Measurements from ENCODE around the gene PRELID2.

Gene PRELID2

DNA sequence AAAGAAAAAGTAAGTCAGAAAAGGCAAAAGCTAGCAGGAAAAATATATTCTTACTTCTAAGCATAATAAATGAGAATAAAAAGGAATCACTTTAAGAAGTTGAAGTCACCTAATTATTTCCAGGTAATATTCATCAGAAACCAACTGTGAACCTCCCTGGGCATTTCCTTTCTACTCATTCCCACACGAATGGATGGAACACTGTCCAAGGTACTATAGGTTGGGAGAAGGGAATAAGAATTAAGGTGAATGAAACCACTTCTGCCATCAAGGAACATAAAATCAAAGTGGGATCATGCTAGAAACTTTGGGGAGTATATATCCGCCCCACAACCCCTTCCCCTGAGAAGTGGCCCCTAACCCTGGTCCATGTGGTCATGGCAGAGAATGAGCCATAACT is 41.6 kb downstream of the PRELID2 start:
- DNase-seq, result no peak

DNA sequence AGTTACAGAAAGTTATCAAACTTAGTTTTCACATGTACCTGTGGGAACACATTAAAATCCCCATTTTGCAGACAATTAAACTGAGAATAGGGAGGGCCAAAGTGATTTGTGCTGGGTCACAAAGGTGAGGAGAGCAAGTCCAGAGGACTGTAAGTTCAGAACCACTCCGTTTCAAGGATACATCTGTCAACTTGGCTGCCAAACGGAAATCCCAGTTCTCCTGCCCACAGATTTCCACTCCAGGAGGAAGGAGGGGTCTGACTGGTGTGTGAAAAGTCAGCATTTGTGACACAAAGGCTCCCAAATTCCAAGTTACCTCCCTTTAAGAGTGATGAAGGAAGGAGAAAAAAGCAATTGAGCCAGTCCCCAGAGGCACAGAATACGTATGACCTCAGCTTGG is 42.3 kb downstream of the PRELID2 start:
- DNase-seq, result no peak

DNA sequence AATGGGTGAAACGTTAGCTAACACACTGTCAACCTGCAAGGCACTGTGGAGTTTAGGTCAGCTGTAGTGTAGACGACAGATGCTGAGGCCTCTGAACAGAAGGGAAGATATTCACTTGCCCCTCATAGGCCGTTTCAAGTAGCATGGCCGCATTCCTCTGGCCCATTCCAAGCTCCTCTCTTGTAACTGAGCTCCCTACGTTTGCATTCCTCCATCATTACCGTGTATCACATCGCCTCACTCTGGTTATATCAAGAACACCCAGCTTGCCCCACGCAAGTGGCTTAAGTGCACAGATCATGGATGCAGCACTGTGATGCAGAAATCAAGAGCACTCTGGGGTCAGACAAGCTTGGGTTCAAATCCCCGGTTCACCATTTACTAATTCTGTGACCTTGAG is 43.3 kb downstream of the PRELID2 start:
- DNase-seq, result no peak

DNA sequence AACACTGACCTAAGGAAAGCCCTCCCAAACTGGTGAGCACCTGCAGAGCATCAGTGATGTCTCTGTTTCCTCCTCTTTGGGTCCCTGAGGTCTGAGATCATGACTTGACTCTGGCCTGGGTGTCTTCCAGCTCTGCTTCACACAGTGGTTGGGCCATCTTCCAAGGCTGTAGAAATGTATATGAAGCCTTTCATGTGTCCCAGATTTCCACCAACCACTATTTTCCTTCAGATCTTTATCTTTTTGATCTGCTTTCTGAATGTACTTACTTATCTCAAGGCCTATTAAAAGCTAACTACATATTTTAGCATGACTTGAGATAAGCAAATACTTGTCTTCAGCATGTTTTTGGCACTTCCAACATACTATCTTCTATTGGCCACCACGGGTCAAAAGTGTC is 47.1 kb downstream of the PRELID2 start:
- DNase-seq, result no peak

DNA sequence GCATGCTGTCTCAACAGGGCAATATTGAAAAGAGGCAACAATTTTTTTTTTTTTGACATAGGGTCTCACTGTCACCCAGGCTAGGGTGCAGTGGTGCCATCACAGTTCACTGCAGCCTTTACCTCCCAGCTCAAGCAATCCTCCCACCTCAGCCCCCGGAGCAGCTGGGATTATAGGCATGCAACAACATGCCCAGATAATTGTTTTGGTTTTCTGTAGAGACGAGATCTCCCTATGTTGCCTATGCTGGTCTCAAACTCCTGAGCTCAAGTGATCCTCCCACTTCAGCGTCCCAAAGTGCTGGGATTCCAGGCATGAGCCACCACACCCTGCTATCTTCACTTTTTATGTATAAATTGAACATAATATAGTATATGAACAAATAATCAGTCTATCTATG is 47.6 kb downstream of the PRELID2 start:
- DNase-seq, result no peak

DNA sequence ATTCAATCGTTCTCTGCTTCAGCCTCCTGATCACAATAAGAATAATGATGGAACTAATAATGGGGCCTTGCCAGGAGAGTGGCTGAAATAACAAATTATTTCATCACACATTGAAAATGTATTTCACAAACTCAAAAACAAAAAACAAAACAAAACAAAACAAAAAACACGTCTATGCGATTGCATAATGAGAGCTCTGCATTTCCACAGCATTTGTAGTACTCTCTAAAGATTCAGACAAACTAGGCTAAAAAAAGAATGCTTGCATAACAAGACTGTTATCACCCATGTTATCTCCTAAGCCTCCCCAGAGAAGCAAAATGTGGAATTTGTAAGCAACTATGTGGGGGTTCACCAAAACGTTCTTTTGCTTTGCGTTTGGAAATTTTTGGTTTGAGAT is 48.1 kb downstream of the PRELID2 start:
- no peak for DNase-seq

DNA sequence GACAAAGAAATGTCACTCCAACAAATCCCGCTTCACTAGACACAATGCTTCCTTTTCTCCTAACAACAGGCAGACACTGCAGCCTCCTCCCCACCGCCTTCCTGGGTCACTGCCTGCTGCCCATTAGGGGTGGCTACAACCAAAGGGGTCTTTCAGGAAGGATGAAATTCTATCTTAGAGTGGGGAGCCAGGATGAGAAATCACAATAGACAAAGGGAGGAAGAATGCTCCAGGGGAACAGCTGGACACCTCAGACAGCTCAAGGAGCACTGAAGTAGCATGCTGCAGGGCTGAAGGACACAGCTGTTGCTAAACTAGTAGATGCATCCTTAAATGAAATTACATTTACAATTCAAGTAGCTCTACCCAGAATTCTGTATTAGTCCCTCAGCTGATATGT is 54.2 kb downstream of the PRELID2 start:
- no peak for DNase-seq

GRCh38 chr5:145778144-145778900 is 56.8 kb downstream of the PRELID2 start:
- DNase-seq, result no peak

DNA sequence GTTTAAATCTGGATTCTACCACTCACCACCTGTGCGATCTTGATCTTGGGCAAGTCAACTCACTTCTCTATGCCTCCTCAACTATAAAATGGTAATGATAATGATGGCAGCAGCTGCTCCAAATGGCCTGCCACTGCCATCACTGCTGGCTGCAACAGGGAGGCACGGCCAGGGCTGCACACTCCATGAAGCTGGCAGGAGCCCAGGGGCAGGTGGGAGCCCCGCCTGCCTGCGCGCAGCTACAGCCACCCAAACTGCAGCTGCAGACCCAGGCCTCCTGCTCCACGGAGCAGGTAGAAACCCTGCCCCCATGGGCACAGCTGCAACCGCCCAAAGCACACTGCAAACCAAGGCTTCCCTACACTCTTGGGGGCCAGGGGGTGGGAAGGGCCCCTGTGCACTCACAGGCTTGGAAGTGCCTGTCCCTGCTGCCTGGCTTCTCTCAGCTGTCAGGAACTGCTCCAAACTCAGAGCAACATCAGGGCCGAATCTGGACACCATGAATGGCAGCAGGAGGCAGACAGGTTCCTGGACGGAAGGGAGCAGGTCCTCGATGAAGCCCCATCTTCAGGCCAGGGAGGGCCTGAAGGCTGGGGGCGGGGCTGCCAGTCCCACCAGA is 57.6 kb downstream of the PRELID2 start:
- no peak for DNase-seq

GRCh38 chr5:145776886-145777285 is 58.3 kb downstream of the PRELID2 start:
- DNase-seq, result no peak

- no peak for DNase-seq
Observed at GRCh38 chr5:145775893-145776444, 59.2 kb downstream of the PRELID2 start.

GRCh38 chr5:145775411-145775810 is 59.7 kb downstream of the PRELID2 start:
- peak; percentile 10 for DNase-seq

GRCh38 chr5:145774442-145774841 is 60.7 kb downstream of the PRELID2 start:
- no peak for DNase-seq

GRCh38 chr5:145772466-145772865 is 62.7 kb downstream of the PRELID2 start:
- DNase-seq, result no peak

DNA sequence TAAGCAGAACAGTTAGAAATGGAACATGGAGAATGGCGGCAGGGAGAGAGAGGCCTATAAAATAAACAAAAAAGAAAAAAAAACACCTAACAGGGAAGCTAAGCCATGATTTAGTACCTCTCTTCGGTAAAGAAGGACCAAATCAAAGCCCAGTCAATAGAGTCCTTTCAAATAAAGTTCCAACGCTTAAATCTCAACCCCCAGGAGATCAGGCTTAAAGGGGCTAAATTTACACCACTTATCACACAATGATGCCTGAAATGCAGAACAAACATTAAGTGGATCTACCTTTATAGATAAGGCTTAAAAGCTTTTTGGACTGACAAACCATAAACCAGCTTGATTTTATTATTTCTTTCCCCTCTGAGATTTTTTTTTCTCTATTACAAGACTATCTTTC is 66.3 kb downstream of the PRELID2 start:
- no peak for DNase-seq

- DNase-seq, result no peak
Observed at GRCh38 chr5:145764325-145764724, 70.8 kb downstream of the PRELID2 start.

- no peak for DNase-seq
Observed at GRCh38 chr5:145762833-145763232, 72.3 kb downstream of the PRELID2 start.

DNA sequence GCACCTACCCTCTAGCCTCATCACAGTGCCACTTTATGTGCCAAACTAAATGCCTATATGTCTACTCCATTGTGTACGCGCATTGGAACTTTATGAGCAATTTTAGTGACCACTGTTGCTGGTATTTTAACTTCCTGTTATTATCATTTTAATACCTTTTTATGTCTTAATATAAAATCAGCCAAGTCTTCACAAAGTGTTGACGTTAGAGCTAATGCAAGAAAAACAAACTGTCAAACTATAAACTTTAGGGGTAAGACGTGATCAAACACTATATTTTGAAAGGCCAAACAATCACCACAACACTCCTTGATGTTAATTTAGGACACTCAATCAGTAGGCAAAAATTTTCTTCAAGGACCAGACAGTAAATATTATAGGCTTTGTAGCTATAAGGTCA is 73.9 kb downstream of the PRELID2 start:
- DNase-seq, result no peak

DNA sequence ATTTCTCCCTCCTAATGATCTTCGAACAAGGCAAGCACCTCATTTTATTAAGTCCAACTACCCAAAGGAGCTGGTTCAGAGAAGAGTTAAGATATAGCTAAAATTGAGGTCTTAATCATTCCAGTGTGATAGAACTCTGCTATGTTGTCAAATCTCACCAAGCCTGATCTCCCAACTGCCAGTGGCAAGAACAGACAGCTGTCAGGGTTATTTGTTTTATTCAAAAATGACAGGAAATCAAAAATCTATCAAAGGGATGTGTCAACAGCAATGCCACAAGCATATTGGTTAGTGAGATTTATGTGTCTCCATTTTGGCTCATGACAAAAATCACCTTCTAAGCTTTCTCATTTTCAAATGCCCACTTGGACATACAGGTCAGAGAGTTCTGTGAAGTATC is 74.5 kb downstream of the PRELID2 start:
- no peak for DNase-seq

DNA sequence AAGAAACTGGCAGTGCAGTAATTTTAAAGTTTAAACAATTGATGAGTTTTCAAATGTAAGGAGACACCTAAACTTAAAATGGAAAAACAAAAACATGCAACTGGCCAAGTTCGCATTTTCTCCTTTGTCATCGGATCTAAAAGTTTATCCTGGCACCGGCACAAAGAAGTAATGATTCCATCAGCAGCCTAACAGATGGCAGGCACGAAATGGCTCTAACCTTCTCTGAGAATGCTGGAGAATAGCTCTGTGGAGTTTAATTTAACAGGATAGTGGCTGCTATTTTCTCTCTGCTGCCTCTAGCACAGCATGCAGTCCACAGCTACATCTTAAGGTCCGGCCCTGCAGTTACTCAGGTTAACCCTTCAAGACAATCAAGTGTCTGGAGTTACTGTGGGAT is 82.2 kb downstream of the PRELID2 start:
- no peak for DNase-seq

DNA sequence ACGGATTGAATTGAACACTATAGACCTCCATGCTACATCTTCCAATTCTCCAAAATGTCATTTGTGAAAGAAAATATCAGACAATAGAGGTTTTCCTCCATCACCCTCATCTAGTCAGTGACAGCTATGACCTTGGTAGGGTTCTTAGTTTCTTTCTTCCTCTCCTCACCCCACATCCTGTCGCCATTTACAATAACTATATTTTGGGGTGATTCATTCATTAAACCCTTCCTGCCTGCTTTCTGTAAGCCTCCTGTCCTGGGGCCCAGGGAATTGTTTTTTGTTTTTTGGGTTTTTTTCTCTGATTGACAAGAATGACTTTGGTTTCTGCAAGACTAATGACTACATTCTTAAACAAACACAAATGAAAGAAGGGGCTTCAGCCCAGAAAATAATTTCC is 82.6 kb downstream of the PRELID2 start:
- DNase-seq, result no peak

DNA sequence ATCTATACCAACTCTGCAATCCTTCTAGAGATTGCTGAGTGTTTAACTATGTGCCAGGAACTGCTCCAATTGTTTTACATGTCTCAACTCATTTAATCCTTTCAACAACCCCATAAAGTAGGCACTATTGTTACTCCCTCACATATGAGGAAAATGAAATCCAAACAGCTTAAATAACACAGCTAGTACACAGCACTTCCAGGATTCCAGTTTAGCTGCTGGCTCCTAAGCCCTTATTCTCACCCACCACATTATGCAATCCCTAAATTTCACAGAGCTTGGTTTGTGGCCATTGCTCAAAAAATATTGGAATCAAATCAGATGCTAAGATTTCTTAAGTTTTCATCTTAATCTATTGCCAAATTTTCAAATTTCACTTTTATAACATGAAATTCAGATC is 84.9 kb downstream of the PRELID2 start:
- no peak for DNase-seq

DNA sequence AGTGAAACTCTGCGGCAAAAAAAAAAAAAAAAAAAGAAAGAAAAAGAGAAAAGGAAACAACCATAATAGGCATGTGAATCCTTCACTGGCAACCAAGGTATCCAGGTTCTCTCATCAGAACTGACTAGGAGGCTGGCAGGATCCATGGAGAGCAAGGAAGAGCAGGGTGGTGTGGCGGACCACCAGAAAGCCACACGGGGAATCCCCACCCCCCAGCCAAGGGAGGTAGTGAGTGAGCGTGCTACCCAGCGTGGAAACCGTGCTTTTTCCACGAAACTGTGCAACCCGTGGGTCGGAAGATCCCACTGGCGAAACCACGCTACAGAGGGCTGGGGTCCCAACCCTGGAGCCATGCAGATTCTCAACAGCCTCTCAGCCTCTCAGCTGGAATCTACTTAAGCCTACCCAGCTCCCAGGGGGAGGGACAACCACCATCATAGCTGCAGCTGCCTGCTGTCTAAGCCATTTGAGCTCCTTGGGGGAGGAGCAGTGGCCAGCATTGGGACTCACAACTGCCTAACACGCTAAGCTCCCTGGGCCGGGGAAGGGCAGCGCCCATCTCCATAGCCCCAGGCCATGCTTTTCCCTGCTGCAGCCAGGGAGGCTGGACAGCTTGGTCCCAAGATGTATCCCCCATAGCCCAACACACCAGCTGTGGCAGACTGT is 91.6 kb downstream of the PRELID2 start:
- no peak for DNase-seq

GRCh38 chr5:145739843-145740242 is 95.3 kb downstream of the PRELID2 start:
- no peak for DNase-seq
